GM21447 (cell line): ENCODE data around the gene ATG16L1.

Experiments used
- ATAC-seq: cut with Tn5 transposase; IDR thresholded peaks from one replicate; pipeline ENCODE4 v1.9.1; 2021; ENCODE audit not compliant: unreplicated experiment

Gene ATG16L1

GRCh38 chr2:233289648-233290047 lies 38.2 kb downstream of the ATG16L1 start:
- ATAC-seq = no peak

GRCh38 chr2:233290051-233290845 lies 38.8 kb downstream of the ATG16L1 start:
- ATAC-seq = no peak

DNA sequence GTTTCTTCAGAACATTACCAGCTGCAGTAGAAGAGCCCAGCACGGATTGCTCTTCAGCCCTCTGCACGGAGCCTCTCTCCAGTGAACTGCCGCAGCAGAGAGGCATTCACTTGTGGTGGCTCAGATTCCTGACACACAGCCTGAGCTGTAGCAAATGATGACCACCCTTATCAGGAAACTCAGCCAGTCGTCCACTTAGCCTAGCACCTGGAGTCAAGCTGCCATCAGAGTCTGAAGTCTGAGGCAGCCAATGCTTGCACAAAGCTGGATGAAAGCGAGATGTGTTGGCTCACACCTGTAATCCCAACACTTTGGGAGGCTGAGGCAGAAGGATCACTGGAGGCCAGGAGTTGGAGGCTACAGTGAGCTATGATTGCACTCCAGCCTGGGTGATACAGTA lies 44.4 kb downstream of the ATG16L1 start:
- no peak for ATAC-seq

DNA sequence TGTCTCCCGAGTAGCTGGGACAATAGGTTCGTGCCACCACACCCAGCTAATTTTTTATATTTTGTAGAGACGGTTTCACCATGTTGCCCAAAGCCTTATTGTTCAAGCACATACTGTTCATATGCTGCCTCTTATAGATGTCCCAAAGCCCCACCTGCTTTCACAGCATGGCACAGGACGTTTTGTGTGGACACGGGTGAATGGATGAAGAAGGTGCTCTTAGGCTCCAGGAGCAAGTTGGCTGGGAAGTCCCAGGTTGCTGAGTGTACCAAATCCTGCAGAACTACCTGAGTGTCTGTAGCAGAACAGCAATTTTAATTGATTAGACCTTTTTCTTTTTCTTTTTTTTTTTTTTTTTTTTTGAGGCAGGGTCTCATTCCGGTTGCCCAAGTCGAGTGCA lies 45.6 kb downstream of the ATG16L1 start:
- ATAC-seq = no peak

- no peak for ATAC-seq
Measured at GRCh38 chr2:233300401-233300800, 48.9 kb downstream of the ATG16L1 start.

DNA sequence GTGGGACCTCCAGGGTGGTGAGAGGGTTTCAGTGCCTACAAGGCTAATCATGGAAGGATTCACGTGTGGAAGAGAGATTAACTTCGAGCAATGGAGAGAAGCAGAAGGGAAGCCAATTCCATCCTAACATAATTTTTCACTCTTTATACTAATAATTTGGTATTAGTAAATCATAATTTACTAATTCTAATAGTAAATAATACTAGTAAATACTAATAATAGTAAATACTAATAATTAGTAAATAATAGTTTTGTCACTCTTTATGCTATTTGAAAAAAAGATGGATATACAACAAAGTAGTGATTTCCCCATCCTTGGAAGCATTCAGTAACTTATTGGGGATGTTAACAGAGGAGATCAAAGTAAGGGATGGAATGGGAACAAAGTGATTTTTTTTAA lies 49.8 kb downstream of the ATG16L1 start:
- ATAC-seq = no peak

- no peak for ATAC-seq
Measured at GRCh38 chr2:233301811-233302210, 50.3 kb downstream of the ATG16L1 start.

DNA sequence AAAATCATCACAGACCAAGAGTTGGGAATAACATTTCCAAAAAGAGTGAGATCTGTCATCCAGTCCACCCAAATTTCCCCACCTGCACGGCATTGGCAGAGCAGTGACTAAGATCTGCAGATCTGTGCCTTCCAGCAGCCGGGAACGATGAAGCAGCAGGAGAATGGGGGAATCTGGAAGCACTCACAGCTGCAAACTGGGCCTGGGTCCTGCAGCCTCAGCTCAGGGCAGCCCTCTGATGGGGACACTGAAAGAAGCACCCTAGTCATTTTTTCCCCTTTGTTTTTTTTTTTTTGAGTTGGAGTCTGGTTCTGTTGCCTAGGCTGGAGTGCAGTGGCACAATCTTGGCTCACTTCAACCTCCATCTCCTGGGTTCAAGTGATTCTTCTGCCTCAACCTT lies 51.8 kb downstream of the ATG16L1 start:
- no peak for ATAC-seq

- no peak for ATAC-seq
Measured at GRCh38 chr2:233307565-233307964, 56.1 kb downstream of the ATG16L1 start, which contains the start of gene SAG. SAG (plus strand) TSS chr2:233307816; CDS start chr2:233309190, 1,374 bp downstream.

GRCh38 chr2:233311241-233311926 lies 59.9 kb downstream of the ATG16L1 start:
- no peak for ATAC-seq

DNA sequence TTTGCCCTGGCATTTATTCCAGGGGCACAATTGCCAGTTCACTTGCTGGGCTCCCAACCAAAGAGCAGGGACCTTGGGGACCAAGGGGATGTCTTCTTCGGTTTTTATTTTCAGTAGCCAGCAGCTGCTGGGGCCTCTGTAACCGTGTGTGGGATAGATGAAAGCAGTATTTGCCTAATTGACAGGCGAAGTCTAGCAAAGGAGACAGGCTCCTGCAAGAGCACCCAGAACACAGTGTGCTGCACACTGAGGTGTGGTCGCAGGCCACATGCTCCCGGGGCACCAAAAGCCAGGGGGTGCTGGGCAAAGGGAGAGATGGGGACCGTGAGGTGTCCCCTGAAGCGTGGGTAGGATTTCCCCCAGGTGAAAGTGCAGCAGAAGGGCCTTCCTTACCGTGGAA lies 61.4 kb downstream of the ATG16L1 start:
- no peak for ATAC-seq

GRCh38 chr2:233314180-233314925 lies 62.9 kb downstream of the ATG16L1 start:
- no peak for ATAC-seq

GRCh38 chr2:233317196-233317943 lies 65.9 kb downstream of the ATG16L1 start:
- ATAC-seq = no peak

GRCh38 chr2:233319256-233319655 lies 67.8 kb downstream of the ATG16L1 start:
- no peak for ATAC-seq

GRCh38 chr2:233320470-233320869 lies 69.0 kb downstream of the ATG16L1 start:
- no peak for ATAC-seq

GRCh38 chr2:233321166-233321565 lies 69.7 kb downstream of the ATG16L1 start:
- ATAC-seq = no peak

DNA sequence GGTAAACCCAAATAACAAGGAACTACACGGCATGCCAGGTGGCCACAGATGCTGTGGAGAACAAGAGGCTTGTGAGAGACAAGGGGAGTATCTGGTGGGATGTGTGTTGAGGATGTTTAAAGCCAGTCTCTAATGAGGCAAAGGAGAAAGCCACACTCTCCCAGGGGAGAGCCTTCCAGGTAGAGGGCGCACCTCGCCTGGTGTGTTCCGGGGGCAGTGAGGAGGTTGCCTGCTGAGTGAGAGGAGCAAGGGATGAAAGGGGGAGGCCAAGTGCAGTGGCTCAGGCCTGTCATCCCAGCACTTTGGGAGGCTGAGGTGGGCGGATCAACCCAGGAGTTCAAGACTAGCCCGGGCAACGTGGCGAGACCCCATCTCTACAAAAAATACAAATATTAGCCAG lies 72.4 kb downstream of the ATG16L1 start:
- no peak for ATAC-seq

DNA sequence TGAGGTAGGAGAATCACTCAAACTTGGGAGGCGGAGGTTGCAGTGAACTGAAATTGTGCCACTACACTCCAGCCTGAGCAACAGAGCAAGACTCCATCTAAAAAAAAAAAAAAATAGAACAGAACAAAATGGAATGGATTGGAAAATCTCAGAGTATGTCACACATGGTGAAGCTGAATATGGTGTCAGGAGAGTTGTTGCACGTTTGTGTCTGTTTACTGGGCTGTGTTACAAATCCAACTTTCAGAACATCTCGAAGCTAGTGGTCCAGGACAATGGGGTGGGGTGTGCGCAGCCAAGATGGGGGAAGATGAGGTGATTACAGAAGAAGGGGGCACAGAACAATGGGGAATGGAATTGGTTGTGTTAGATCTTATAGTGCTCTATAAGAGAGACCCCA lies 73.8 kb downstream of the ATG16L1 start:
- no peak for ATAC-seq

- ATAC-seq = no peak
Measured at GRCh38 chr2:233325814-233326213, 74.3 kb downstream of the ATG16L1 start.

- ATAC-seq = no peak
Measured at GRCh38 chr2:233326500-233326899, 75.0 kb downstream of the ATG16L1 start.

DNA sequence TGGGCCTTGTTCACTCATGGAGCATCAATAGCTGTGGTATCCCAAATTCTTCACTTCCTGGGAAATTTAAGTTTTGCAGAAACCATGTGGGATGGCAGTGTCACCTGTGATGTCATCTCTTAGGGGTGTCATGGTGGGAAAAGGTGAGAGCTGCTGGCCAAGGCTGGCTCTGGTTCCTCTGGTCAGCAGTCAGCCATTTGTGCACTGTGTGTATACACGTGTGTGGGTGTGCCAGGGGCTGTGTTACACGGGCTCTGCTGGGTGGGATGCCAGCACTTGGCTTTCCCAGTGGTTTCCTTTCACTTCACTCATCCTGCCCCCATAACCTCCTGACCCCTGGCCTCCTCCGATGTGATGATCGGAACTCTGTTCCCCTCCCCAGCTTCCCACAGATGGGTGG lies 77.4 kb downstream of the ATG16L1 start:
- no peak for ATAC-seq
